Dermis microvascular lymphatic vessel endothelial cell (primary cell): Measurements from ENCODE around the gene ENTPD6. TPM values are rescaled to one million over a fixed set of nuclear protein-coding genes. Genes with fewer than 3 reads are reported as not detected.

Experiments used
- DNase-seq, 2 donors: peaks; one replicate each; pipeline versions ENCODE4 v3.0.0 to v3.0.0-alpha.2; 2010; ENCODE audit warnings: low read depth in 2 of 2
- total RNA-seq: library from RNA; depleted of rRNA; stranded (reverse); fragments of >200 nt; gene quantifications from 2 replicates; pipeline ENCODE4 v1.2.1, GENCODE V29; 2014

Gene ENTPD6
- total RNA-seq, 1 donor from 2014 or later, result 31.3 TPM

DNA sequence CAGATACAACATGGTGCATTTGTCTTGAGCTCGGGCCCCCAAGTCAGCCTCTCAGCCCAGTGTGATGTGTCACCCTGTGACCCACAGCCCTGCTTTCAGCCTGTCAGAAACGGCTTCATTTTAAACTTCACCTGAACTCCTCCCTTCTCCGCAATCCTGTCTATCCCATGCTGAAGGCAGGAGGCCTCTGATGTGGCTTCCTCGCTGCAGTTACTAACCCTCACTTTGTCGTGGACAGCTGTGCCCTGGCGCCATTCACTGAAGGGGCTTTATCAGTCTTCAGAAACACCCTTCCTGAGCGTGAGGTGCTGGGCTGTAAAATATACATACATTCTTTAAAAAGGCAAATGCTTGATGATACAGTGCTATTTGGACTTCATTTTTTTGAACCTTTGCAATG is 7.9 kb upstream of the ENTPD6 start:
- no peak for DNase-seq

DNA sequence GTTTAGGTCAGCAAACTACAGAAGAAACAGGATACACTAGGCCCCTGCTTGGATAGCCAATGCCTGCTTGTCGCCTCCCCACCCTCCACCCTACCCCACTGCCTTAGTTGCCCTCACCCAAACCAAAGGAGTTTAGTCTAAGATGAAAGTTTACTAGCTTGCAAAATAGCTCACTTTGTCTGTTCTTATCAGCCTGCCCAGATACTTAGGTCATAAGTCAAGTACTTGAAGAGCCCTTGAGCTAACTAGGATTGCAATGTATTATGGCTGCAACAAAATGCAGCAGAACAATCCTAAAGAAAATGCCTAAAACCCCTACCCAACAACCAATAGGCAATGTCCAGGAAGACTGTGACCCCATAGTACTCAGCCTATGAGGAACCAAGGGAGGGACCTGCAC is 7.3 kb upstream of the ENTPD6 start:
- DNase-seq, result no peak

DNA sequence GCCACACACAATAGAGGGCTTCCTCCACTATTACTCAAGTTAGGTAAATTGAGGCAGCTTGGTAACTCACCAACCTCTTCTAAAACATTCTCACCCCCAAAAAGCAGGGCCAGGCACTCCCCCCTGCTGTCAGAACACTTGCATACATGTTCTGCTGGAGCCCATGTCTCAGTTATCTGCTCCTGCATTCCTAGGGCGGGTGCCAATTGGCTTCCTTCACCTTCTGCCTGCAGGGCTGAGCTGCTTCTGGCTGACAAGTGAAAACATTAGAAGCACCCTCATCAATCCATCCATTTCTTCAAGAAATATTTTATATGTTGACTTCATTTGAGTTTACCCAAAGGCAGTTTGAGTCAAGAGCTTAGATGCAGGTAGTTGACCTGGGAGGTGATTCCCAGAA is 4.5 kb upstream of the ENTPD6 start:
- no peak for DNase-seq

DNA sequence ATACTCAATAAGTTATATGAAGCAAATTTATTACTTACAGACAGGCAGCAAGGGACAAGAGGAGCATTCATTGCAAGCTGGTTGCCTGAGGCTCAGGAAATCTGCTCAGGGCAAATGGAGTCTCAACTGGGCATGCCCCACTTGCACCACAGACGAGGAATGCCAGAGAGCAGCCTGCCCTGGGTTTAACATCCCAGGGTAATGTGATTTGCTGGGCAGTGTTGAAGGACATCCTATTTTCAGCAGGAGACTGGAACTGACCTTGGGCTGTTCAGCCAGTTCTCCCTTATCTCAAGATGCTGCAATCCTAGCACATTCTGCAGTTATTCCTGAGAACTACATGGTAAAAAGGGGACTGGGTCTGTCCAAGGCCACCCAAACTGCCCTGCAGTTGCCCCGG is 3.8 kb upstream of the ENTPD6 start:
- DNase-seq, result no peak

DNA sequence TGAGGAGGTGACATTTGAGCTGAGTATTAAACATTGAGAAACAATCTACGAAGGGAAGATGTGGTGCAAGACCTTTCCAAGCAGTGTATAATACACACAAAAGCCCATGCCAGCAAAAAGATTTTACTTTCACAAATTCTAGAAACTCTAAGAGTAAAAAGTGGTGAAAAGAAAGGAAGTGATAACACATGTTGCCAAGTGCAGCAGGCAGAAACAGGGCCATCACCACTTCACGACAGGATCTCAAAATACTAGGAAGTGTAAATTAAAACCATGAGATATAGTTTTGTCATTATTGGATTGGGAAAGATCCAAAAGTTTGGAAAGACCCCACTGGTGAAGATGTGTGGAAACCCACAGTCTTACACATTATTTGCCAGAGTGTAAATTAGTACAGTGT is 1.7 kb upstream of the ENTPD6 start:
- no peak for DNase-seq

DNA sequence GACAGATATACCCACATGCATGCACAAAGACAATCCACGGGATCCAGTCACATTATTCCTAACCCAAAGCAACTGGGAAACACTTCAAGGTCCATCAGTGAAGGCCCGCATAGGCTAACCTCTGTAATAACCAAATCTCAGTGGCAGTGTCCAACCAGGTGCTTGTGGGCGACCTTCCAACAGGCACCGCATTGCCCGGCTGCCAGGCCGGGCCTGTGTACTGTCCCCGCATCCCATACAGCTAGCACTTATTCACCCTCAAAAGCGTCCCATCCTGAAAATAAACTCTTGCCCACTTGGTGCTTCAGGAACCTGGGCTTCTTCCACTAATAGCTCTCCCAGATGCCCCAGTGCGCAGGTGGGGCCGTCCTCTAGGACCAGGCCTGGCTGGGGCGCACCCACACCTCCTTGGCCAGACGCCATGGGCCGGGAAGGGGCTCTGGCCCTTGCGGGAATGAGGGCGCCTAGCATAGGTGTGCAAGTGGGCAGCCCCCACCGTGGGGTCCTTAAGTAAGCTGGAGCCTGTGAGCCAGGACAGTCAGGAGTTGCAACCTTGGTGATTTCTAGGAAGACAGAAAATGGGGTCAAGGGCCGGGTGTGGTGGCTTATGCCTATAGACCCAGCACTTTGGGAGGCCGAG is 1.1 kb upstream of the ENTPD6 start:
- no peak for DNase-seq

DNA sequence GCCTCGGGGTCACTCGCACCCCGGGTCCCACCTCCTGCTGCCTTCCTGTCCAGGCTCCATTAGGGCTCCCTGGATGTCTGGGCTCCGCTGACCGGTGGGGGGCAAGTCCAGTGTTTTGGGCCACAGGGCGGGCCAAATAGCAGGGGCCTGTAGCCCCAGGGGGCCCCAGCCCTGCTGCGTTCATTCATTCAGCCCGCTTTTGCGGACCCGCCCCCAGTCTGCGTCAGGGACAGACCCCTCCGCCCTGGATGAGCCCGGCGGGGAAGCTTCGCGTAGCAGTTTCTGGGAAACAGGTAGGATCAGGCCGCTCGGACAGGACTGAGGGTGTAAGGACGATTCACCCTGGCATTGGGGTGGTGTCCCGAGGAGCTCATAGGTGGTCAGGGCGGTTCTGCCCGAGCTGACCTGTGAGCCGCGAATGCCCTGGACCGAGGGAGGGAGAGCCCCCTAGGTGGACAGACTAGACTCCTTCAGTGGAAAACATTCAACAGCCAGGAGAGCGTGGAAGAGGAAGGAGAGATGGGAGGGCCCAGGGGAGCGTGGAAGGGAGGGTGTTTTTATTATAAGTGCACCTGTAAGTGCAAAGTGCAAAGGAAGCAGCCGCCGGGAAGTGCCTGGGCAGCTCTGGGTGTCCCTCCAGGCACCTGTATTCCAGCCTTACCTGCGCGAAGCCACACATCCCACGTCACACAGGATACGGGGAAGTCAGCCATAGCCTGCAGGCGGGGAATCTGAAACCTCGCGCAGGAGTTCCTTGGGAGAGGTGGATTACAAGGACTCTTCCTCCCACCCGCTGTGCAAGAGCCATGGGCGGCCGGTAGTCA is 662 bp downstream of the ENTPD6 start:
- peak in 1 of 2 donors; percentile 41 for DNase-seq

DNA sequence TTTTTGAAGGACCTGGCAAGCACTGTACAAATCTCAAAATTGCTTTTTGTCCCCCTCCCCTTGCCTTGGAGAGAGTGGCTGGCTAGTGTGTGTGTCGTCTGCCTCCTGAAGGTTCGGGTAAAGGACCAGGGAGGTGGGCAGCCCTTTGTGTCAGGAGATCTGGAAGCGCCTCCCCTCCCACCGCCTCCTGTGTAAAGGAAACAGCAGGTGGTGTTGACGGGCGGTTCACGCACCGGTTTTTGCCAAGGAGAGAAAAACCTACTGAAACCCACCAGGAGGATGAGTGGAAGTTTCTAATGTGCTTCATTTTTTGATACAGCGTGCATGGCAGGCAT is 1.2 kb downstream of the ENTPD6 start:
- peak in 1 of 2 donors; percentile 9 for DNase-seq

DNA sequence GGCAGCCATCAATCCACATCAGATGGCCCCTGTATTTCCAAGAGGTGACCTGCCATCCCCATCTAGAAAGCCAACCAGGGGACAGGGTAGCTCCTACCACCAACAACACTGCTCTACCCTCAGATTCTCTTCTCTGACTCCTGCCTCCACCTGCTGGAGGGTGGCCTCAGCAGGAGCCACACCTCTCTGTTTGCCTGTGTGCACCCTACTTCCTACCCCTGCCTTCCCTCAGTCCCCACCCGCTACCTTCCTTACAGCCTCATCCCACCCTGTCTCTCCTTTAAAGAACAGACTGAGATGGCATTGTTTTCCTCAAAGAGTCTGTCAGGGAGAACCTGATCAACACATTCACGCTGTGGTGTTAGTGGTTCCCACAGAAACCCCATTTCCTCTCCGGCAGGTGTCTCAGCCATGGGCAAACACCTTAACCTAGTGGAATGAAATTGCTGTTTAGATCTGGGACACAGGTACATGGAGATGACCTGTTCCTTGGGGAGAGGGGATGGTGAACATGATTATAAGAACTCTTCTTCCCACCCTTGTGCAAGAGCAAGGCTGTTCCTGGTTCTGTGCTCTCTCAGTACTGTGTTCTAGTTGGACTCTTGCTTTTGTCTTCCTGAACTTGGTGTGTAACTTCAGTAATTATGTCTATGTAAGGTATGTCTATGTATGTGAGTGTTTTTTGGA is 1.8 kb downstream of the ENTPD6 start:
- DNase-seq, result no peak

DNA sequence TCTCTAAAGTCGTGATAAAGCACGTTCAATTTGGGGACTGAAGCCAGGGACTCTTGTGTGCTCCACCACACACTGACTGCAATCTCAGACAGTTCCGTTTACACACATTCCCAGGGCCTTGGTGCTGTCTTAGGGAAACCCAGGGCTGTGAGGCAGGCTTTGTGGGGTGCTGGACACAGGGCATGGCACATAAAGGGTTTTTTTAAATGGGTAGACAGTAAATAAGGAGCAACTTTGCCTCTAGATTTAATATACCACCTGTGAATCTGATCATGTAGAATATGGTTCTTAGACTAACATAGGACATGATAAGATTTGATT is 2.3 kb downstream of the ENTPD6 start:
- no peak for DNase-seq

DNA sequence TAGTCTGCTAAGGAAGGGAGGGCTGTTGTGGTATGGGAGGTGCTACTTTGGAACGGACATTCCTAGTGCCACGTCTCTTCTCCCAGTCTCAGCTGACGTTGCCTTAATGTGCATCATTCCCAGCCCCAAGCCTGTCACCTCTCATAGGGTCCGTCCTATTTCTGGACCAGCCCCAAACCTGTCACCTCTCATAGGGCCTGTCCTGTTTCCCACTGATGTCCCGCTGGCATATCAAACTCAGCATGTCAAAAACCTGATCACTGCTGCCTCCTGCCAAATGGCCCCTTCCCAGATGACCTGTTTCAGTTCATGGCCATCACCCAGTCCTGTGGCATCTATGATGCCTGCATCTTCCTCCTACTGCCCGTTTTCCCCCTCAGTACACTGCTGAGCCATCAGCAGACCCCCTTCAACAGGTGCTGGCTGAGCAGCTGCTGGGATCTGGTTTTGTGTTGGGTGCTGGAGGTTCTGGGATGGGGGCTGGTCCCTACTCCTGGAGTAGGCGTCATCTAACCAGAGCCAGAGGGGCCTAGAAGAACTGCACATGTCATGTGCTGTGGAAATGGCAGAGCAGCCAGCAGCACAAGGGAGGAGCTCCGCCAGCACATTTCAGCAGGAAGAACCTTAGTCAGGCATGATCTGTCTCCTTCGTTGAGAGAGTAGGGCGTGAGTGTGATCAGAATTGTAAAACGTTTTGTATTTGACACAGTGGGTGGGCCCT is 3.3 kb downstream of the ENTPD6 start:
- DNase-seq, result no peak

DNA sequence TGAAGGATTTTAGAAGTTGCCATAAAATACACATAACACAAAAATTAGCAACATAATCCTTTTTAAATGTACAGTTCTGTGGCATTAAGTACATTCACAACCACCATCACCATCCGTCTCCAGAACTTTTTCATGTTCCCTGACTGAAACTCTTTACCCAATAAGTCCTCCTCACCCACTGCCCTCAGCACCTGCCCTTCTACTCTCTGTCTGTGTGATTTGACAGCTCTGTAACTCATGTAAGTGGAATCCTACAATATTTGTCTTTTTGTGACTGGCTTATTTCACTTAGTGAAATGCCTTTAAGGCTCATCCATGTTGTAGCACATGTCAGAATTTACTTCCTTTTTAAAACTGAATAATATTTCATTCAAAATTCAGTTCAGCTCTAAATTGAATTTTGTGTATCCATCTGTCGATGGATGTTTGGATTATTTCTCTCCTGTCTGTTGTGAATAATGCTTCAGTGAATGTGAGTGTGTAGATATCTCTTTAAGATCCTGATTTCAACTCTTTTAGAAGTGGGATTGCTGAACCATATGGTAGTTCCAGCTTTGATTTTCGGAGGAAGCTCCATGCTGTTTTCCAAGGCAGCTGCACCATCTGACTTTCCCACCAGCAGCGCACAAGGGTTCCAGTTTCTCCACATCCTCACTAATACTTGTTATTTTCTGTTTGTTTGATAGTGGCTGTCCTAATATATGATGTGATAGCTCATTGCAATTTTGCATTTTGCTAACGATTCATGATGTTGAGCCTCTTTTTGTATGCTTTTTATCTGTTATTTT is 4.2 kb downstream of the ENTPD6 start:
- no peak for DNase-seq

DNA sequence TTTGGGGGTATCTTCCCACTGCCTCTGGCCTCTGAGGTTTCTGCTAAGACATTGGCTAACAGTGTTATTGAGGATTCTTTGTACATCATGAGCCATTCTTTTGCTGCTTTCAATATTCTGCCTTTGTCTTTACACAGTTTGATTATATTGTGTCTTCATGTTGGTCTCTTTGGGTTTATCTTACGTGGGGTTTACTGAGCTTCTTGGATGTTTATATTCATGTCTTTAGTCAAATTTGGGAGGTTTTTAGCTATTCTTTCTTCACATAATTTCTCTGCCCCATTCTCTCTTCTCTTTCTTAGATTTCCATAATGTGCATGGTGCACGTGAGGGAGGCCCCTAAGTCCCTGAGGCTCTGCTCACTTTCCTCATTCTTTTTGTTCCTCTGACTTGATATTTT is 7.6 kb downstream of the ENTPD6 start:
- DNase-seq, result no peak

DNA sequence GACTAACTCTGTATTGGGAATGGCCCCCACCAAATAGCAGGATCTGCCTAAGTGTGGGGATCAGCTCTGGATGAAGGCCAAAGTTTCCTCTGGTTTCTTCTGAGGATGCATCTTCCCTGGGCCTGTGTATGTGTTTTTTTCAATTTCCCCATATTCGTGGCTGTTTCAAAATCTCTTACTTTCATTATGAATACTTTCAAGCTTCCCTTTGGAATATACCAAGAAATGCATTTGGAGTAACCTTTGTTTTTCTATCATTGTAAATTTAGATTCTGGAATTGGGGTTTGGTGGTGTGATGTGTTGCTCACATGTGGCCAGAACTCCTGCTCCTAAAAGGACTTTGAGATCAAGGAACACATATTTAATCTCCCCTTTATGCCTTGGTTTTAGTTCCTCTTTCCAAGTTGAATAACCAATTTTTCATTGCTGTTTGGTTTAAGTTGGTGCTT is 8.4 kb downstream of the ENTPD6 start:
- DNase-seq, result no peak

DNA sequence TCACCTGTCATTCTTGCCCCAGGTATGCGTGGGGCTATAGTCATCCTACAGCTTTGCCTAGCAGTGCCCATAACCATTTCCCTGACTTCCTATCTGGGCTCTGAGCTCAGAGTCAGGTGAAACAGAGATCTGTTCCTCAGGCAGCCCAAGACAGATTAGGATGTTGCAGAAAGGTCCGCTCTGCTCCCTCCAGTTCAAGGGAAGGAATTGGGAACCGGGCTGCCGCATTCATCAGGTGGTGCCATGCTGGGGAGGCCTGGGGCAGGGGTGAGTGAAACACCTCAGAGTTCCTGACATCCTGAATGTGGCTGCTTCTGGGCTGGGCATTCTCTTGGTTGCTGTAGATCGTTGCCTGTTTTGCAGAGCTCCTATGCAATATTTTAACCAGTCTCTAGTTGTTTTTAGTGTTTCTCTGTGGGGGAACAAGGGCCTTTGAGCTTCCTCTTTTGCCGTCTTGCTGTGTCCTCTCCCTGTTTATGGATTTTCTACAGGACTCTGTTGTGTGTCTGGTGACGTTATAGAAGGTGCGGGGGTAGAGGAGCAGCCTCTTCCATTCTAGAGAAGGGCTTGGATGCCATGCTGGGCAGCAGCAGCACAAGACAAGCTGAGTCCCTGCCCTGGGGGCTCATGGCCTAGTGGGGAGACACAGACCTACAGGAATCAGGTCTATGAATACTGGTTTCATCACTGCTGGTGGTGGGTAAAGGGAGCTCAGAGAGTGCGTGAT is 9.2 kb downstream of the ENTPD6 start:
- DNase-seq, result no peak

DNA sequence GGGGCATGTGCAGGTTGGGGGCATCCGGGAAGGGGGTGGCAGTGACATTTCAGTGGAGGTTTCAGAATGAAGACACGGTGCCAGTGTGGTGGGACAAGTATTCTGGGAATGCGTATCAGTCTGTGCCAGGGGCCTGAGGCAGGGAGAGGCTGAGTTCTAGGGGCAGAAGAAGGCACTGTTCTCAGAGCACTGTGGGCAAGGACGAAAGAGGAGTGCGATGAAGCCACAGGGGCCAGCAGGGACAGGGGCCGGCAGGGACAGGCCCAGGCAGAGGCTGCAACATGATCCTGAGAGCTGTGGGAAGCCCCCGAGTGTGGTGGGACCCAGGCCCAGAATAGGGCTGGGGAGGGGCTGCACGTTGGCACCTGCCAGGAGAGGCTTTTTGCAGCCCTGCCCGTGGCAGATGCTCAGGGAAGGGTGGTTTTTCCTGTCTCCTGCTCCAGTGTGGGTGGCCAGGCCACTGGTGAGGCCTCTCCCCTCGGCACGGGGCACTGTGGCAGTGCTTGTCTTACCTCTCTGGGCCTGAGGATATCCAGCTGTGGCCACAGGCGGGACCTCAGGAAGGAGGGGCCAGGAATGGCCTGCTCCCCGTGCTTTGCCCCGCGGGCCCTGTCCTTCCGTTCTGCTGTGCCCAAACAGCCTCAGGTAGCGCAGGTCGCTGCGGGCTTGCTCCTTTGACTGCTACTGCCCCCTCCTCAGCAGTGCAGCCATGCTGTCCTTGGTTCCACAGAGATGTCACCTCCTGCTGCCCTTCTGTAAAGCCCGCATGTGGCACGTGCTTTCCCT is 10.0 kb downstream of the ENTPD6 start:
- no peak for DNase-seq

DNA sequence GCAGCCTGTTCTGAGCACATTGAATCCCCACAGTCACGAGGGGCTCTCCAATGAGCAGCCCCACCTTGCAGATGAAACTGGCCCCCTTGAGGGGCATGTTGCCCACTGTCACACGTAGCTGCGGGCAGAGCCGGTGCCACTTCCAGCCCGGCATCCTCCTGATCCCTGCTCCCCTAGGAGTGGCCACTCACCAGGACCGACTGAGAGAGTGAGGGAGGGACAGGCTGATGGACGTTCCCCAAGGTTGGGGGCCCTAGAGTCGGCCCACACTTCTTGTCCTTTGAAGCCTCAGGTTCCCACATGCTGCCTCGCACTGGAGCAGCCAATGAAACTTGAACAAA is 10.5 kb downstream of the ENTPD6 start:
- DNase-seq, result no peak

DNA sequence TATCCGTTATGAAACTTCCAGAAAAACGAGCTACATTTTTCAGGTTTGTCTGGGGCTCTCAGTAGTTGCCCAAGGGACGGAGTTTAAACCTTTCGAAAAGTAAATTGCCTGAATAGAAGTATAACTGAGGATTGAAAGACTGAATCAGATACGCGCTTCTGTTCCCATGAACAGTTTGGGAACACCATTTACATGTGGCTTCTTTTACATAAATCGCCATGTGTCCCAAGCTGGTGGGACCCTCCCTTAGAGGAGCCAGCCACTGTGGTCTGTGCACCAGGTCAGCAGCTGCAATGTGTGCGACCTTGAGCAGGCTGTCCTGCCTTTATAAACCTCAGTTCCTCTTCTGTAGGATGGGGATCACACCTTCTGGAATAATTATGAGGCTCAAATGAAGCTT is 11.0 kb downstream of the ENTPD6 start:
- DNase-seq, result no peak

DNA sequence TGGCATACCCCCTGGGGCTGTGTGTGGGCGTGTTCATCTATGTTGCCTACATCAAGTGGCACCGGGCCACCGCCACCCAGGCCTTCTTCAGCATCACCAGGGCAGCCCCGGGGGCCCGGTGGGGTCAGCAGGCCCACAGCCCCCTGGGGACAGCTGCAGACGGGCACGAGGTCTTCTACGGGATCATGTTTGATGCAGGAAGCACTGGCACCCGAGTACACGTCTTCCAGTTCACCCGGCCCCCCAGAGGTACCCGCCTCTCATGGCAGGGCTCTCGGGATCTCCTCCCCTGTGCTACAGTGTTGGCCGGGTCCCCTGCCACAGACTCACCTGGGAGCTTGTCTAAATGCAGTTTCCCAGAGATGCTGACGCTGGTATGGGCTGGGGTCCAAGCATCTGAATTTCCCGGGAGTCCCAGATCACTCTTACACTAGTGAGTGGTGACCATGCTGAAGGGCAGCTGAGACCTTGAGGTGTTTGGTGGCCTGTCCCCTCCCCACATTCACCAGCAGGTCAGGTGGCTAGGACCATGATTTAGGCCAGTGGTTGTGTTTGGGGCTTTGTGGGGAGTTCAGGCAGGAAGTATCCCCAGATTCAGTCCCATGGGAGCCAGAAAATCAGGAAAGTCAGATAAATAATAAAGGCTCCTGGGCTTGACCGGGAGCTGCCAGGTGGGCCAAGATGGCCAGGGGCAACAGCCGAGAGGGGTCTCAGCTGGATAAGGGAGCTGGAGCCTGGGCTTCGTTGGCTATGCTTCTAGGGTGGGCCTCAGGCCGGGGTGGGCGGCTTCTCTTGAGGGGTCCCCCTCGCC is 11.8 kb downstream of the ENTPD6 start:
- no peak for DNase-seq
